ENCODE data around the gene TRAPPC1. TPM values are rescaled to one million over a fixed set of nuclear protein-coding genes. Genes with fewer than 3 reads are reported as not detected.

Gene TRAPPC1
- total RNA-seq, 1 experiment from 2014 or later: 99.7 TPM

DNA sequence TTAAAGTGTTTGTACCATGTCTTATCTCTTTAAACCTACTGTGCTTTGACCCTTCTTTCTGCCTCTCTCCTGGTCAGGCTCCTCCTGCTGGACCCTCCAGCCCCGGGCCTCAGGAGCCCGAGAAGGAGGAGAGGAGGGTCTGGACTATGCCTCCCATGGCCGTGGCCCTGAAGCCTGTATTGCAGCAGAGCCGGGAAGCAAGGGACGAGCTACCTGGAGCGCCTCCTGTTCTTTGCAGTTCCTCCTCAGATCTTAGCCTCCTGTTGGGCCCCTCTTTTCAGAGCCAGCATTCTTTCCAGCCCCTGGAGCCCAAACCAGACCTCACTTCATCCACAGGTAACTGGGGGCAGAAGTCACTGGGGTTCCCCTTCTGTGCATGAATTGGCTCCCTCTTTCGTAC is 13.9 kb upstream of the TRAPPC1 start (continued):
- TF ChIP-seq ZNF281 (CRISPR knock-in tag; IDR thresholded peaks at IDR 0.05) (no peak), ZNF416 (CRISPR knock-in tag; IDR thresholded peaks at IDR 0.05) (no peak)

DNA sequence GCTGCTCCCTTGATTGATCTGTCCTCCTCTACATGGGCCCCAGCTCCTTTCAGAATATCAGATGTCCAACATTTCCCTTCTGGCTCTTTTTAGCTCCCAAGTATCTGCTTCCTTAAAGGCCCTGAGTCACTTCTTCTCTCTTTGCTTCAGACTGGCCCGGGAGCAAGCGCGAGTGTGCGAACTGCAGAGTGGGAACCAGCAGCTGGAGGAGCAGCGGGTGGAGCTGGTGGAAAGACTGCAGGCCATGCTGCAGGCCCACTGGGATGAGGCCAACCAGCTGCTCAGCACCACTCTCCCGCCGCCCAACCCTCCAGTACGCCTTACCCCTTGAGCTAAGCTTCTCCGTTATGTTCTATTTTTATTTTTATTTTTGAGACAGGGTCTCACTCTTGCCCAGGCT is 12.6 kb upstream of the TRAPPC1 start:
- no peaks in the 10 kb centered on the region for H3K27me3 Mint-ChIP-seq (ENCODE audit: low read depth)
- no peak for ATAC-seq
- H3K9me3 Mint-ChIP-seq: no peaks in the 10 kb centered on the region
- H3K27ac Mint-ChIP-seq: no peak overlapping the region
- no peak for TF ChIP-seq NR3C1 (CRISPR knock-in tag; conservative IDR thresholded peaks at IDR 0.05; ENCODE audit: low read depth)
- TF ChIP-seq NR1H2 (CRISPR knock-in tag; IDR thresholded peaks at IDR 0.05): no peak
- no peak for TF ChIP-seq FOXP1 (CRISPR knock-in tag; IDR thresholded peaks at IDR 0.05; ENCODE audit: borderline replicate concordance)
- no peak for TF ChIP-seq ZNF281 (CRISPR knock-in tag; IDR thresholded peaks at IDR 0.05)
- TF ChIP-seq TP53 (CRISPR knock-in tag; IDR thresholded peaks at IDR 0.05): no peak
- TF ChIP-seq GABPB1 (CRISPR knock-in tag; IDR thresholded peaks at IDR 0.05): no peak
- TF ChIP-seq FOXP4 (CRISPR knock-in tag; IDR thresholded peaks at IDR 0.05): no peak
- no peak for TF ChIP-seq PRDM15 (CRISPR knock-in tag; IDR thresholded peaks at IDR 0.05)
- no peaks in the 10 kb centered on the region for H3K4me1 Mint-ChIP-seq
- no peak for DNase-seq (ENCODE audit: low spot score)
- CTCF ChIA-PET: interaction anchor here (0.5 to 2.4 kb wide), 9 partner anchors 12 to 149 kb away, joined by 3 to 10 read pairs (median 5); no protein-coding TSS in a partner anchor
- no peak overlapping the region for H3K4me3 Mint-ChIP-seq
- peaks cover 74% of the 10 kb centered on the region for H3K36me3 Mint-ChIP-seq
- POLR2A ChIA-PET: interaction anchor here (1.0 kb wide), 1 partner anchor 40 kb away, joined by 3 read pairs; no protein-coding TSS in a partner anchor

DNA sequence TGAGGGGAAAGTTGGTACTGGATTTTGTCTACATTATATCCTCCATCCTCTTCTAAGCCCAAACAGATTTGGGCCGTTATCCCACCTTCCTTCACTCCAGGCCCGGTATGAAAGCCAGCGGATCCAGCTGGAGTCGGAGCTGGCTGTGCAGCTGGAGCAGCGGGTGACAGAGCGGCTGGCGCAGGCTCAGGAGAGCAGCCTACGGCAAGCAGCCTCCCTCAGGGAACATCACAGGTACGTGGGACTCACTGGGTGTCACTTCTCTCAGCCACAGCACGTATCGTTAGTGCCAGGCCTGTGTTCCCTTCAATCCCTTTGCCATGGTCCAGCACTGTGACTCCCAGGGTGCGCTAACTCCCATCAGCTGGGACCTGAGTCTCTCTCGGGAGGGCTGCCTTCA is 11.5 kb upstream of the TRAPPC1 start:
- ChIA-PET CTCF (interaction anchor here (0.6 to 2.4 kb wide), 5 partner anchors 31 to 150 kb away, joined by 3 to 7 read pairs (median 4); no protein-coding TSS in a partner anchor), POLR2A (no interaction called here)
- H3K36me3 Mint-ChIP-seq: peaks cover 69% of the 10 kb centered on the region
- H3K4me1 Mint-ChIP-seq: no peaks in the 10 kb centered on the region
- H3K9me3 Mint-ChIP-seq: no peaks in the 10 kb centered on the region
- ATAC-seq (no peak), DNase-seq (ENCODE audit: low spot score) (no peak)
- H3K27me3 Mint-ChIP-seq (ENCODE audit: low read depth): no peaks in the 10 kb centered on the region
- H3K27ac Mint-ChIP-seq: no peak overlapping the region
- no peak overlapping the region for H3K4me3 Mint-ChIP-seq
- no peak for TF ChIP-seq SP1 (CRISPR knock-in tag; conservative IDR thresholded peaks at IDR 0.05)
- no peak for TF ChIP-seq ZNF416 (CRISPR knock-in tag; IDR thresholded peaks at IDR 0.05)
- no peak for TF ChIP-seq SMAD3 (CRISPR knock-in tag; IDR thresholded peaks at IDR 0.05; ENCODE audit: borderline replicate concordance)
- no peak for TF ChIP-seq ESRRA (CRISPR knock-in tag; IDR thresholded peaks at IDR 0.05; ENCODE audit: borderline replicate concordance)
- TF ChIP-seq RORB (CRISPR knock-in tag; IDR thresholded peaks at IDR 0.05): no peak
- TF ChIP-seq, protein P1, sequence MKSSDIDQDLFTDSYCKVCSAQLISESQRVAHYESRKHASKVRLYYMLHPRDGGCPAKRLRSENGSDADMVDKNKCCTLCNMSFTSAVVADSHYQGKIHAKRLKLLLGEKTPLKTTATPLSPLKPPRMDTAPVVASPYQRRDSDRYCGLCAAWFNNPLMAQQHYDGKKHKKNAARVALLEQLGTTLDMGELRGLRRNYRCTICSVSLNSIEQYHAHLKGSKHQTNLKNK (CRISPR knock-in tag; IDR thresholded peaks at IDR 0.05): no peak
- TF ChIP-seq SOX15 (CRISPR knock-in tag; IDR thresholded peaks at IDR 0.05): no peak
- TF ChIP-seq ZNF263 (CRISPR knock-in tag; IDR thresholded peaks at IDR 0.05; ENCODE audit: low read depth): no peak
- no peak for TF ChIP-seq NR2C2 (CRISPR knock-in tag; IDR thresholded peaks at IDR 0.05)
- TF ChIP-seq, protein P2, sequence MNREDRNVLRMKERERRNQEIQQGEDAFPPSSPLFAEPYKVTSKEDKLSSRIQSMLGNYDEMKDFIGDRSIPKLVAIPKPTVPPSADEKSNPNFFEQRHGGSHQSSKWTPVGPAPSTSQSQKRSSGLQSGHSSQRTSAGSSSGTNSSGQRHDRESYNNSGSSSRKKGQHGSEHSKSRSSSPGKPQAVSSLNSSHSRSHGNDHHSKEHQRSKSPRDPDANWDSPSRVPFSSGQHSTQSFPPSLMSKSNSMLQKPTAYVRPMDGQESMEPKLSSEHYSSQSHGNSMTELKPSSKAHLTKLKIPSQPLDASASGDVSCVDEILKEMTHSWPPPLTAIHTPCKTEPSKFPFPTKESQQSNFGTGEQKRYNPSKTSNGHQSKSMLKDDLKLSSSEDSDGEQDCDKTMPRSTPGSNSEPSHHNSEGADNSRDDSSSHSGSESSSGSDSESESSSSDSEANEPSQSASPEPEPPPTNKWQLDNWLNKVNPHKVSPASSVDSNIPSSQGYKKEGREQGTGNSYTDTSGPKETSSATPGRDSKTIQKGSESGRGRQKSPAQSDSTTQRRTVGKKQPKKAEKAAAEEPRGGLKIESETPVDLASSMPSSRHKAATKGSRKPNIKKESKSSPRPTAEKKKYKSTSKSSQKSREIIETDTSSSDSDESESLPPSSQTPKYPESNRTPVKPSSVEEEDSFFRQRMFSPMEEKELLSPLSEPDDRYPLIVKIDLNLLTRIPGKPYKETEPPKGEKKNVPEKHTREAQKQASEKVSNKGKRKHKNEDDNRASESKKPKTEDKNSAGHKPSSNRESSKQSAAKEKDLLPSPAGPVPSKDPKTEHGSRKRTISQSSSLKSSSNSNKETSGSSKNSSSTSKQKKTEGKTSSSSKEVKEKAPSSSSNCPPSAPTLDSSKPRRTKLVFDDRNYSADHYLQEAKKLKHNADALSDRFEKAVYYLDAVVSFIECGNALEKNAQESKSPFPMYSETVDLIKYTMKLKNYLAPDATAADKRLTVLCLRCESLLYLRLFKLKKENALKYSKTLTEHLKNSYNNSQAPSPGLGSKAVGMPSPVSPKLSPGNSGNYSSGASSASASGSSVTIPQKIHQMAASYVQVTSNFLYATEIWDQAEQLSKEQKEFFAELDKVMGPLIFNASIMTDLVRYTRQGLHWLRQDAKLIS (CRISPR knock-in tag; IDR thresholded peaks at IDR 0.05; ENCODE audit: borderline replicate concordance): no peak
